A549 (cell line): ENCODE results near the gene TRAPPC5. TPM values are rescaled to one million over a fixed set of nuclear protein-coding genes. Genes with fewer than 3 reads are reported as not detected.

ENCODE experiments used
- ATAC-seq, 2 experiments: fragments of 200-7000 bp in 1 of 2; fragments of >200 bp in 1 of 2; cut with Nextera tagmentation in 1 of 2; cut with Tn5 transposase in 1 of 2; 3 replicates each; pipeline versions ENCODE4 v1.8.0 to v1.9.1; 2018 to 2020; ENCODE audit warnings: mild to moderate bottlenecking in 1 of 2, moderate library complexity in 1 of 2
- CTCF ChIA-PET: fragments of 300-600 bp; sonication (Branson Sonifier 250); formaldehyde crosslinking; extraction: SDS; loops from one replicate; lab custom pipeline; 2021; ENCODE audit warnings: antibody characterized with exemption, inconsistent platforms; lab: Yijun Ruan, JAX
- POLR2A ChIA-PET: fragments of 350-600 bp; formaldehyde crosslinking; extraction: SDS; loops from one replicate; lab custom pipeline; 2021; ENCODE audit warnings: antibody characterized with exemption, inconsistent platforms; lab: Yijun Ruan, JAX
- DNase-seq, 2 experiments: peaks; one replicate each; pipeline versions ENCODE4 v3.0.0 to v3.0.0-alpha.2; 2011 to 2016; ENCODE audit warnings: low read depth in 1 of 2, low spot score in 1 of 2
- FAIRE-seq: peaks from 2 replicates; lab custom pipeline; 2011; peaks lifted over from hg19 to GRCh38; lab: Jason Lieb, UNC
- H3K27ac ChIP-seq, 2 experiments: fragments of >200 bp; sonication (Bioruptor Twin); formaldehyde crosslinking; 3 replicates each; pipeline ENCODE4 v1.5.1; 2016 to 2017
- H3K4me1 ChIP-seq: fragments of >200 bp; sonication (Bioruptor Twin); formaldehyde crosslinking; 3 replicates; pipeline ENCODE4 v1.6.1; 2016
- H3K4me2 ChIP-seq: fragments of >200 bp; sonication (Bioruptor Twin); formaldehyde crosslinking; 3 replicates; pipeline ENCODE4 v1.6.1; 2016
- H3K4me3 ChIP-seq: fragments of >200 bp; sonication (Bioruptor Twin); formaldehyde crosslinking; 3 replicates; pipeline ENCODE4 v1.5.1; 2016
- H3K9me3 ChIP-seq: fragments of >200 bp; sonication (Bioruptor Twin); formaldehyde crosslinking; 3 replicates; pipeline ENCODE4 v1.6.1; 2016
- CBX2 ChIP-seq: fragments of 200-600 bp; sonication (generic); IDR thresholded peaks from 2 replicates; pipeline ENCODE4 v1.6.1; 2016; ENCODE audit warnings: low read depth, mild to moderate bottlenecking, borderline replicate concordance
- HMGXB4 ChIP-seq: fragments of 250-450 bp; sonication (Bioruptor Pico); IDR thresholded peaks from 2 replicates; pipeline ENCODE4 v1.5.0; 2021; ENCODE audit warnings: mild to moderate bottlenecking, moderate library complexity, borderline replicate concordance
- HOXB13 ChIP-seq: fragments of 250-450 bp; sonication (Bioruptor Pico); IDR thresholded peaks from 2 replicates; pipeline ENCODE4 v1.5.0; 2020; ENCODE audit warnings: low read depth, mild to moderate bottlenecking, moderate library complexity
- JUN ChIP-seq, 2 experiments: fragments of >200 bp; sonication (Bioruptor Twin); formaldehyde crosslinking; IDR thresholded peaks; 2 replicates in 1 of 2; 3 replicates in 1 of 2; pipeline ENCODE4 v1.6.1; 2016 to 2017
- MAX ChIP-seq: IDR thresholded peaks from 2 replicates; pipeline ENCODE4 v1.6.1; 2012
- PHF8 ChIP-seq: fragments of 200-600 bp; sonication (generic); IDR thresholded peaks from 2 replicates; pipeline ENCODE4 v1.6.1; 2016; ENCODE audit warnings: low read depth, mild to moderate bottlenecking, antibody characterized with exemption, moderate library complexity, borderline replicate concordance
- POLR2A ChIP-seq: IDR thresholded peaks from 2 replicates; pipeline ENCODE4 v1.6.1; 2012; ENCODE audit warnings: mild to moderate bottlenecking, low read length
- POLR2AphosphoS2 ChIP-seq: conservative IDR thresholded peaks from 2 replicates; pipeline ENCODE4 v1.6.1; 2012; ENCODE audit warnings: low read length, improper control_type of control experiment, inconsistent platforms
- RFX5 ChIP-seq: fragments of 450-650 bp; IDR thresholded peaks from 2 replicates; pipeline ENCODE4 v1.7.1; 2014; ENCODE audit warnings: antibody characterized with exemption, mild to moderate bottlenecking, moderate library complexity
- SMC3 ChIP-seq: fragments of >200 bp; sonication (Bioruptor Twin); formaldehyde crosslinking; IDR thresholded peaks from 3 replicates; pipeline ENCODE4 v1.6.1; 2018; ENCODE audit warnings: inconsistent platforms
- ZC3H11A ChIP-seq: fragments of 450-650 bp; IDR thresholded peaks from 2 replicates; pipeline ENCODE4 v1.6.1; 2014; ENCODE audit warnings: antibody characterized with exemption, mild to moderate bottlenecking
- WGBS: methylation state at CpG from one replicate; pipeline ENCODE4 v1.1.6; 2017; ENCODE audit errors: missing lambda C conversion rate; 5-methylcytosine and 5-hydroxymethylcytosine counted together
- polyA plus RNA-seq, 4 experiments: library from polyadenylated mRNA; depleted of rRNA in 3 of 4; stranded (reverse); fragments of >200 nt; fragmentation: RNase III in 1 of 4; extraction: RNeasy Plus Mini Kit Qiagen cat#74134 plus additional on column Dnase treatment in 1 of 4; gene quantifications; 2 replicates in 3 of 4; 3 replicates in 1 of 4; pipeline ENCODE4 v1.2.3, GENCODE V29; 2011 to 2017
- TF ChIP-seq, protein P1 (sequence below): IDR thresholded peaks from 2 replicates; pipeline ENCODE4 v1.6.1; 2012; ENCODE audit warnings: low read depth, borderline replicate concordance
- TF ChIP-seq, protein P2 (sequence below): fragments of 250-450 bp; sonication (Bioruptor Pico); IDR thresholded peaks from 2 replicates; pipeline ENCODE4 v1.5.0; 2020; ENCODE audit warnings: low read depth, mild to moderate bottlenecking, moderate library complexity
- TF ChIP-seq, protein P3 (sequence below): fragments of 150-350 bp; IDR thresholded peaks from 2 replicates; pipeline ENCODE4 v1.6.1; 2014; ENCODE audit warnings: low read depth, mild to moderate bottlenecking, low read length

Gene TRAPPC5
- polyA plus RNA-seq, 2 of the 4 experiments (the other 2 are of a cell fraction), result 31.6 to 59.8 TPM

DNA sequence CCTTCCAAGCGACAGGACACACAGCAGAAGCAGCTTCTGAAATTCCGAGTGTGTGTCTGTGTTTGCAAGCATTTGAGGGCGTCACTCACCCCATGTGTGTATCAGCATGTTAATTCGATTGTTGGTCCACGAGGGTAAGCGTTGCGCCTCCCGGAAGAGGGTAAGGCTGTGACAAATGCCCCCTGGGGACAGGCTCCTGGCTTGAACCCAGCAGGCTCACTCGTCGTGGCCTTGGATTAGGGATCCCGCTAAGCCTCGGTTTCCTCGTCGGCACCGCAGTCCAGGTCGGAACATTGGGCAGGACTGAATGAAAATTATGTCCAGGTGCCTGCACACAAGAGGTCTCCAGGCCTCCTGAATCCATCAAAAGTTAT is 44.3 kb upstream of the TRAPPC5 start (continued):
- TF ChIP-seq JUN (IDR thresholded peaks at IDR 0.05) (no peak), RFX5 (no peak), ZC3H11A (no peak)

DNA sequence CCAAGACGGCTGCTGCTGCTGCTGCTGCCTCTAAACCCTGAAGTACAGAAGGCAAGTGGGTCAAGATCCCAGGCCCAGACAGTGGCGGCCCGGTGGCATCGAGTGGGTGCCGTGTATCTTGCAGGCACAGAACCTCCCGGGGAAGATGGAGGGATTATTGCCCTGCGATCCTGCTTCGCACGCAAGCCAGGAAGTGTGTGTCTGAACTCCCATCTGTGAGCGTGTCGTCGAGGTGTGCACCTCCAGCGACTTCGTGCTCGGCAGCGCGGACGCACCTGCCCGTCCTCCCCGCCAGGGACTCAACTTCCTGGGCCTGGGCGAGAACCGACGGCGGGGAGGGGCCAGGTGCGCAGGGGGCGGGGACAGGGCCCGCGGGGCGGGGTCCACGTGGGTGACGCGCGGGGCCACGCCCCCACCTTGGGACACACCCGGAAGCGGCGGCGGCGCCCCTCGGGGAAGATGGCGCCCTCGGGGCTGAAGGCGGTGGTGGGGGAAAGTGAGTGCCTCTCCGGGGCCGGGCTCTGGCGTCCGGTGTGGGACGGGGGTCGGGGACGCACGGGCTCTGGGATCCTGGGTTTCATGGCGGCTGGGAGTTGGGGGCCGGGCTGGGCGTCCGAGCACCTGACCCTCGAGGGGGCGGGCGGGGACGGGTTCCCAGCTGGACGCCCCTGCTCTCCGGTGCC is 43.8 kb upstream of the TRAPPC5 start, which contains the start of gene STXBP2:
TSS of gene STXBP2 (plus strand) at position 420 of the 683 bp plus-strand sequence. CDS start at position 460, 40 bp downstream.
- H3K27ac ChIP-seq, result peak within 1 kb of the TSS; percentile 77 to 98
- DNase-seq (peak; percentile 75 to 77), FAIRE-seq (no peak), ATAC-seq (peak; percentile 61 to 86)
- ChIA-PET CTCF (interaction anchor here (0.7 to 1.3 kb wide), 2 partner anchors 10 to 44 kb away, joined by 3 read pairs; partner anchors contain the start of gene TRAPPC5), POLR2A (interaction anchor here (1.0 kb wide), 1 partner anchor 31 kb away, joined by 5 read pairs; no protein-coding TSS in a partner anchor)
- TF ChIP-seq PHF8 (peak; percentile 73; the same call in 1 of the 2 replicates), CBX2 (no peak), POLR2A (peak; percentile 58), SMC3 (no peak), JUN (IDR thresholded peaks at IDR 0.05) (peak in 1 of 2 experiments; percentile 62; a peak in 1 of 5 replicates), MAX (peak; percentile 69)
- TF ChIP-seq, protein P1, sequence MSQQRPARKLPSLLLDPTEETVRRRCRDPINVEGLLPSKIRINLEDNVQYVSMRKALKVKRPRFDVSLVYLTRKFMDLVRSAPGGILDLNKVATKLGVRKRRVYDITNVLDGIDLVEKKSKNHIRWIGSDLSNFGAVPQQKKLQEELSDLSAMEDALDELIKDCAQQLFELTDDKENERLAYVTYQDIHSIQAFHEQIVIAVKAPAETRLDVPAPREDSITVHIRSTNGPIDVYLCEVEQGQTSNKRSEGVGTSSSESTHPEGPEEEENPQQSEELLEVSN, result peak; percentile 64; the same call in 1 of the 2 replicates
- WGBS, result 9% methylated on average over 9 of the region's 61 CpGs
- peak within 1 kb of the TSS; percentile 64 for H3K4me3 ChIP-seq
- peak within 1 kb of the TSS; percentile 75 for H3K4me2 ChIP-seq
- H3K4me1 ChIP-seq, result no peaks in the 10 kb centered on the region
- no peaks in the 10 kb centered on the region for H3K9me3 ChIP-seq

DNA sequence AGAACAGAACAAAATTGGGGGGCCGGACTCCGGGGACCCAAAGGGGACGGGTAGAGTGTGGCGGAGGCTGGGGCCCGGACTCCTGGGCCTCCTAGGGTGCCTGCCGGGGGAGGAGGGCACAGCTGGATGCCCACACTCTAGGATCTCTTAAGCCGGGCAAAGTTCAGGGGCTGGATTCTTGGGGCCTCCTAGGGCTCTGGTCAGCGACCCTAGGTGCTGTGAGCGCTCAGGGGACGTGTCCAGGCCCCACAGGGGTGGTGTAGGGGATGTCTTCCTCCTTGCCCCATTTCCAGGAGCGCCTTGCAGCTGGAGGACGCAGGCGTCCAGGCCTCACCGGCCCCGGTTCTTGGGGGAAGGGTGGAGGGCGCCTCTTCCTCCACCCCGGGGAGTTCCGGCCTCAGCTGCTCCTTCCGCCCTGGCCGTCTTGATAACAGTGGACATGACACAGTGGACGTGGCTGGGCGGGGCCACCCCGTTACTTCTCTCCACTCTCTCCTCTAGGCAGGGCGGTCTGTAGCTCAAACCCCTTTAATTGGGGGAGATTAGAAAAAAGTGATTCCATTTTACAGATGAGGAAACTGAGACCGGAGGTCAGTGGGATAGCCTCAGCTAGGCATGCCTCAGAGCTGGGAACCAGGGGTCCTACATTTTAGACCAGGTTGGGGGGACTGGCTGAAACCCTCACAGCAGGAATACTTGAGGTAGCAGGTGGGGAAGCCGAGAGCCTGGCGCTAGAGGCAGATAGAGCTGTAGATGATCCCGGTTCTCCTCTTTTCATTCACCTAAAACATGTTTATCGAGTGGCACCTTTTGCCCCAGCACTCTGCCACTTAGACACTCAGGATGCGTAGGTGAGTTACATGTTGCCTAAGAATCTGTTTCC is 43.0 kb upstream of the TRAPPC5 start:
- ATAC-seq (peak; percentile 45 to 51; a peak in 5 of 6 replicates), DNase-seq (peak in 1 of 2 experiments; percentile 25), FAIRE-seq (no peak)
- Histone ChIP-seq H3K4me3 (peak overlapping the region; percentile 64), H3K4me1 (no peaks in the 10 kb centered on the region), H3K27ac (peak overlapping the region; percentile 77 to 98), H3K4me2 (peak overlapping the region; percentile 75), H3K9me3 (no peaks in the 10 kb centered on the region)
- WGBS, result 78% methylated on average over 11 of the region's 30 CpGs
- POLR2A ChIA-PET, result interaction anchor here (0.7 to 1.0 kb wide), 2 partner anchors 32 to 164 kb away, joined by 3 to 5 read pairs; no protein-coding TSS in a partner anchor
- TF ChIP-seq, protein P2, sequence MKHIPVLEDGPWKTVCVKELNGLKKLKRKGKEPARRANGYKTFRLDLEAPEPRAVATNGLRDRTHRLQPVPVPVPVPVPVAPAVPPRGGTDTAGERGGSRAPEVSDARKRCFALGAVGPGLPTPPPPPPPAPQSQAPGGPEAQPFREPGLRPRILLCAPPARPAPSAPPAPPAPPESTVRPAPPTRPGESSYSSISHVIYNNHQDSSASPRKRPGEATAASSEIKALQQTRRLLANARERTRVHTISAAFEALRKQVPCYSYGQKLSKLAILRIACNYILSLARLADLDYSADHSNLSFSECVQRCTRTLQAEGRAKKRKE (CRISPR knock-in tag), result no peak
- no peak for TF ChIP-seq RFX5
- no peak; the same call in 1 of the 2 replicates for TF ChIP-seq PHF8
- TF ChIP-seq, protein P3, sequence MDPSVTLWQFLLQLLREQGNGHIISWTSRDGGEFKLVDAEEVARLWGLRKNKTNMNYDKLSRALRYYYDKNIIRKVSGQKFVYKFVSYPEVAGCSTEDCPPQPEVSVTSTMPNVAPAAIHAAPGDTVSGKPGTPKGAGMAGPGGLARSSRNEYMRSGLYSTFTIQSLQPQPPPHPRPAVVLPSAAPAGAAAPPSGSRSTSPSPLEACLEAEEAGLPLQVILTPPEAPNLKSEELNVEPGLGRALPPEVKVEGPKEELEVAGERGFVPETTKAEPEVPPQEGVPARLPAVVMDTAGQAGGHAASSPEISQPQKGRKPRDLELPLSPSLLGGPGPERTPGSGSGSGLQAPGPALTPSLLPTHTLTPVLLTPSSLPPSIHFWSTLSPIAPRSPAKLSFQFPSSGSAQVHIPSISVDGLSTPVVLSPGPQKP, result no peak
- TF ChIP-seq MAX, result no peak
- no peak for TF ChIP-seq HMGXB4 (CRISPR knock-in tag)
- TF ChIP-seq, protein P1, result no peak
- no peak for TF ChIP-seq POLR2AphosphoS2
- TF ChIP-seq HOXB13 (CRISPR knock-in tag), result no peak
- CTCF ChIA-PET, result interaction anchor here (0.7 to 1.5 kb wide), 3 partner anchors 9 to 69 kb away, joined by 3 to 7 read pairs (median 3); partner anchors contain the start of gene TRAPPC5
